Measurements from ENCODE around the gene C1GALT1.

DNA sequence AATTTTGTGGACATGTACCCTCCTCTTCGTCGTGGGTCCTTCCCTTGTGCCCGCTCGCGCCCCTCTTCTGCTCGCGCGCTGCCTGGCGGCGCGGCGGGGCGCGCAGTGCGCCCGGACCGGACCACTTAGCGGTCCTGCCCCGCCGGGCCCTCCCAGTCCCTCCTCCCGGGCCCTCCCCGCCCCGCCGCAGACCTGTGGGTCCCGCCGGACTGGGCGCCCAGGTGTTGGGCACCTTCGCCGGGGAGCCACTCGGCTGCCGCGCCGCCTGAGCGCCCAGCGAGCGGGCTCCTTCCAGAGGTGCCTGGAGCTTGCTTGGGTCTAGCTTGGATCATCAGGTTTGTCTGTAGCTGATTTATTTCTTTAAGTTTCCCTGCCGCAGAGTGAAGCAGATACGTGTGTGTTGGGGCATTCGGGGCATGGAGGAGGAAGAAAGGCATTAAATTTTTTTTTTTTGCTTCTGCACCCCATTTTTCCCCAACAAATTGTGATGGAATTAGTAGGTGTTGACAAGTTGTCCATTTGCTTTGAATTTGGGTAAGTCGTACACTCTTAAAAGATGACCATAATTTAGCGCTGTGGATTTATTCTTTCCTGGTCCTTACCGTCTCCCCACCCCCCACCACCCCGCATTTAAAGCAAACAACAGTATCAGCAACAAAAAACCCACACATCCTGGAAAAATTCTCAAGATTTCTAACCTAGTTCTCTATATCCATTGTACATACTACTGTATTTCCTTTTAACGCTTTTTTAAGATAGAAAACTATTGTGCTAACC is 905 bp downstream of the C1GALT1 start:
- TF ChIP-seq, protein P1, sequence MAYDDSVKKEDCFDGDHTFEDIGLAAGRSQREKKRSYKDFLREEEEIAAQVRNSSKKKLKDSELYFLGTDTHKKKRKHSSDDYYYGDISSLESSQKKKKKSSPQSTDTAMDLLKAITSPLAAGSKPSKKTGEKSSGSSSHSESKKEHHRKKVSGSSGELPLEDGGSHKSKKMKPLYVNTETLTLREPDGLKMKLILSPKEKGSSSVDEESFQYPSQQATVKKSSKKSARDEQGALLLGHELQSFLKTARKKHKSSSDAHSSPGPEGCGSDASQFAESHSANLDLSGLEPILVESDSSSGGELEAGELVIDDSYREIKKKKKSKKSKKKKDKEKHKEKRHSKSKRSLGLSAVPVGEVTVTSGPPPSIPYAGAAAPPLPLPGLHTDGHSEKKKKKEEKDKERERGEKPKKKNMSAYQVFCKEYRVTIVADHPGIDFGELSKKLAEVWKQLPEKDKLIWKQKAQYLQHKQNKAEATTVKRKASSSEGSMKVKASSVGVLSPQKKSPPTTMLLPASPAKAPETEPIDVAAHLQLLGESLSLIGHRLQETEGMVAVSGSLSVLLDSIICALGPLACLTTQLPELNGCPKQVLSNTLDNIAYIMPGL (CRISPR knock-in tag; IDR thresholded peaks at IDR 0.05): no peak
- TF ChIP-seq, protein P2, sequence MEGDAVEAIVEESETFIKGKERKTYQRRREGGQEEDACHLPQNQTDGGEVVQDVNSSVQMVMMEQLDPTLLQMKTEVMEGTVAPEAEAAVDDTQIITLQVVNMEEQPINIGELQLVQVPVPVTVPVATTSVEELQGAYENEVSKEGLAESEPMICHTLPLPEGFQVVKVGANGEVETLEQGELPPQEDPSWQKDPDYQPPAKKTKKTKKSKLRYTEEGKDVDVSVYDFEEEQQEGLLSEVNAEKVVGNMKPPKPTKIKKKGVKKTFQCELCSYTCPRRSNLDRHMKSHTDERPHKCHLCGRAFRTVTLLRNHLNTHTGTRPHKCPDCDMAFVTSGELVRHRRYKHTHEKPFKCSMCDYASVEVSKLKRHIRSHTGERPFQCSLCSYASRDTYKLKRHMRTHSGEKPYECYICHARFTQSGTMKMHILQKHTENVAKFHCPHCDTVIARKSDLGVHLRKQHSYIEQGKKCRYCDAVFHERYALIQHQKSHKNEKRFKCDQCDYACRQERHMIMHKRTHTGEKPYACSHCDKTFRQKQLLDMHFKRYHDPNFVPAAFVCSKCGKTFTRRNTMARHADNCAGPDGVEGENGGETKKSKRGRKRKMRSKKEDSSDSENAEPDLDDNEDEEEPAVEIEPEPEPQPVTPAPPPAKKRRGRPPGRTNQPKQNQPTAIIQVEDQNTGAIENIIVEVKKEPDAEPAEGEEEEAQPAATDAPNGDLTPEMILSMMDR (IDR thresholded peaks at IDR 0.05 in 2 of 3, conservative IDR thresholded peaks at IDR 0.05 in 1 of 3; ENCODE audit: insufficient read depth in 2 of 3, low read depth in 1 of 3, low read length in 3 of 3): no peak
- no peak for TF ChIP-seq NFATC3 (IDR thresholded peaks at IDR 0.05)
- TF ChIP-seq, protein P3, sequence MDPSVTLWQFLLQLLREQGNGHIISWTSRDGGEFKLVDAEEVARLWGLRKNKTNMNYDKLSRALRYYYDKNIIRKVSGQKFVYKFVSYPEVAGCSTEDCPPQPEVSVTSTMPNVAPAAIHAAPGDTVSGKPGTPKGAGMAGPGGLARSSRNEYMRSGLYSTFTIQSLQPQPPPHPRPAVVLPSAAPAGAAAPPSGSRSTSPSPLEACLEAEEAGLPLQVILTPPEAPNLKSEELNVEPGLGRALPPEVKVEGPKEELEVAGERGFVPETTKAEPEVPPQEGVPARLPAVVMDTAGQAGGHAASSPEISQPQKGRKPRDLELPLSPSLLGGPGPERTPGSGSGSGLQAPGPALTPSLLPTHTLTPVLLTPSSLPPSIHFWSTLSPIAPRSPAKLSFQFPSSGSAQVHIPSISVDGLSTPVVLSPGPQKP (CRISPR knock-in tag; IDR thresholded peaks at IDR 0.05): no peak
- TF ChIP-seq NRF1 (conservative IDR thresholded peaks at IDR 0.05 in 1 of 2, IDR thresholded peaks at IDR 0.05 in 1 of 2): no peak
- TF ChIP-seq, protein P4, sequence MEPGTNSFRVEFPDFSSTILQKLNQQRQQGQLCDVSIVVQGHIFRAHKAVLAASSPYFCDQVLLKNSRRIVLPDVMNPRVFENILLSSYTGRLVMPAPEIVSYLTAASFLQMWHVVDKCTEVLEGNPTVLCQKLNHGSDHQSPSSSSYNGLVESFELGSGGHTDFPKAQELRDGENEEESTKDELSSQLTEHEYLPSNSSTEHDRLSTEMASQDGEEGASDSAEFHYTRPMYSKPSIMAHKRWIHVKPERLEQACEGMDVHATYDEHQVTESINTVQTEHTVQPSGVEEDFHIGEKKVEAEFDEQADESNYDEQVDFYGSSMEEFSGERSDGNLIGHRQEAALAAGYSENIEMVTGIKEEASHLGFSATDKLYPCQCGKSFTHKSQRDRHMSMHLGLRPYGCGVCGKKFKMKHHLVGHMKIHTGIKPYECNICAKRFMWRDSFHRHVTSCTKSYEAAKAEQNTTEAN (CRISPR knock-in tag; IDR thresholded peaks at IDR 0.05): no peak
- no peak; the same call in 1 of the 2 replicates for TF ChIP-seq KAT7 (CRISPR knock-in tag; IDR thresholded peaks at IDR 0.05; ENCODE audit: borderline replicate concordance)
- TF ChIP-seq, protein P5, sequence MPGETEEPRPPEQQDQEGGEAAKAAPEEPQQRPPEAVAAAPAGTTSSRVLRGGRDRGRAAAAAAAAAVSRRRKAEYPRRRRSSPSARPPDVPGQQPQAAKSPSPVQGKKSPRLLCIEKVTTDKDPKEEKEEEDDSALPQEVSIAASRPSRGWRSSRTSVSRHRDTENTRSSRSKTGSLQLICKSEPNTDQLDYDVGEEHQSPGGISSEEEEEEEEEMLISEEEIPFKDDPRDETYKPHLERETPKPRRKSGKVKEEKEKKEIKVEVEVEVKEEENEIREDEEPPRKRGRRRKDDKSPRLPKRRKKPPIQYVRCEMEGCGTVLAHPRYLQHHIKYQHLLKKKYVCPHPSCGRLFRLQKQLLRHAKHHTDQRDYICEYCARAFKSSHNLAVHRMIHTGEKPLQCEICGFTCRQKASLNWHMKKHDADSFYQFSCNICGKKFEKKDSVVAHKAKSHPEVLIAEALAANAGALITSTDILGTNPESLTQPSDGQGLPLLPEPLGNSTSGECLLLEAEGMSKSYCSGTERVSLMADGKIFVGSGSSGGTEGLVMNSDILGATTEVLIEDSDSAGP (CRISPR knock-in tag; IDR thresholded peaks at IDR 0.05): no peak
- TF ChIP-seq HDAC1 (IDR thresholded peaks at IDR 0.05): no peak

Measured in K562 (cell line).